GM12878 (cell line): ENCODE results near the gene CDON. TPM values are rescaled to one million over a fixed set of nuclear protein-coding genes. Genes with fewer than 3 reads are reported as not detected.

Experiments
- CEBPB ChIP-seq, 2 experiments: fragments of 150-350 bp in 1 of 2; IDR thresholded peaks; 2 replicates each; pipeline ENCODE4 v1.6.1; 2012 to 2014; ENCODE audit warnings: low read depth in 2 of 2, low read length in 2 of 2, borderline replicate concordance in 1 of 2, inconsistent platforms in 1 of 2
- CHD1 ChIP-seq: IDR thresholded peaks from 2 replicates; pipeline ENCODE4 v1.6.1; 2012; ENCODE audit warnings: low read depth, low read length, improper control_type of control experiment
- CREB1 ChIP-seq: IDR thresholded peaks from 2 replicates; pipeline ENCODE4 v1.6.1; 2012; ENCODE audit warnings: low read depth, mild to moderate bottlenecking, inconsistent platforms
- ESRRA ChIP-seq: IDR thresholded peaks from 2 replicates; pipeline ENCODE4 v1.6.1; 2012; ENCODE audit warnings: mild to moderate bottlenecking, low read length, improper control_type of control experiment
- GATAD2B ChIP-seq: fragments of 450-650 bp; conservative IDR thresholded peaks from 2 replicates; pipeline ENCODE4 v1.6.1; 2017; ENCODE audit warnings: low read depth, mild to moderate bottlenecking, moderate library complexity
- IKZF1 ChIP-seq: fragments of 450-650 bp; conservative IDR thresholded peaks from 2 replicates; pipeline ENCODE4 v1.6.1; 2017; ENCODE audit warnings: antibody characterized with exemption, mild to moderate bottlenecking
- KLF5 ChIP-seq: fragments of 450-650 bp; IDR thresholded peaks from 2 replicates; pipeline ENCODE4 v1.6.1; 2014; ENCODE audit warnings: mild to moderate bottlenecking; ENCODE audit not compliant: partially characterized antibody
- MEF2B ChIP-seq: fragments of 450-650 bp; IDR thresholded peaks from 2 replicates; pipeline ENCODE4 v1.6.1; 2018; ENCODE audit warnings: mild to moderate bottlenecking, moderate library complexity; ENCODE audit not compliant: partially characterized antibody, poor library complexity, severe bottlenecking
- MTA2 ChIP-seq: fragments of 450-650 bp; IDR thresholded peaks from 2 replicates; pipeline ENCODE4 v1.6.1; 2016; ENCODE audit warnings: low read depth, mild to moderate bottlenecking, moderate library complexity
- NFYB ChIP-seq: IDR thresholded peaks from 2 replicates; pipeline ENCODE4 v1.6.1; 2011; ENCODE audit warnings: low read depth, mild to moderate bottlenecking, low read length, improper control_type of control experiment, moderate library complexity; ENCODE audit not compliant: insufficient read depth
- NRF1 ChIP-seq: conservative IDR thresholded peaks from 2 replicates; pipeline ENCODE4 v1.6.1; 2011; ENCODE audit warnings: mild to moderate bottlenecking, low read depth, low read length, improper control_type of control experiment
- RAD21 ChIP-seq: IDR thresholded peaks from 2 replicates; pipeline ENCODE4 v1.6.1; 2011; ENCODE audit warnings: mild to moderate bottlenecking, low read depth, low read length, moderate library complexity; ENCODE audit not compliant: insufficient read depth
- SMAD1 ChIP-seq: fragments of 450-650 bp; IDR thresholded peaks from 2 replicates; pipeline ENCODE4 v1.6.1; 2018; ENCODE audit warnings: mild to moderate bottlenecking, low read depth; ENCODE audit not compliant: partially characterized antibody
- YBX1 ChIP-seq: fragments of 450-650 bp; IDR thresholded peaks from 2 replicates; pipeline ENCODE4 v1.6.1; 2016; ENCODE audit warnings: antibody characterized with exemption
- ZZZ3 ChIP-seq: IDR thresholded peaks from 2 replicates; pipeline ENCODE4 v1.6.1; 2011; ENCODE audit warnings: low read depth; ENCODE audit not compliant: control insufficient read depth, insufficient read length
- polyA plus RNA-seq, 11 experiments: library from polyadenylated mRNA; depleted of rRNA in 4 of 11; unstranded in 6 of 11; stranded (reverse) in 5 of 11; fragments of >200 nt; fragmentation: Nextera tagmentation in 4 of 11; fragmentation: Illumina TruSeq in 1 of 11; extraction: Ambion mirVana in 4 of 11; extraction: Trizol in 1 of 11; gene quantifications; 1 replicate in 1 of 11; 2 replicates in 10 of 11; pipeline versions ENCODE4 v1.2.1 to v1.2.3, GENCODE V29; 2011 to 2016; ENCODE audit warnings: inconsistent platforms in 2 of 11, missing spikeins in 2 of 11, low read depth in 1 of 11
- total RNA-seq, 4 experiments: library from RNA; depleted of rRNA in 3 of 4; stranded (reverse); fragments of >200 nt in 3 of 4; fragmentation: Illumina TruSeq in 1 of 4; extraction: Trizol in 1 of 4; gene quantifications; 2 replicates each; pipeline versions ENCODE4 v1.2.1 to v1.2.3, GENCODE V29; 2013 to 2021
- TF ChIP-seq, protein P1 (sequence below): fragments of 450-650 bp; IDR thresholded peaks from 2 replicates; pipeline ENCODE4 v1.6.1; 2017; ENCODE audit warnings: mild to moderate bottlenecking, moderate library complexity
- TF ChIP-seq, protein P2 (sequence below), 3 experiments: IDR thresholded peaks in 2 of 3; conservative IDR thresholded peaks in 1 of 3; 2 replicates each; pipeline ENCODE4 v1.5.1; 2011; ENCODE audit warnings: low read depth in 3 of 3, low read length in 3 of 3, mild to moderate bottlenecking in 3 of 3, control low read depth in 2 of 3, moderate library complexity in 2 of 3, inconsistent platforms in 1 of 3, mixed read lengths in 1 of 3; ENCODE audit not compliant: control insufficient read depth in 2 of 3, insufficient read depth in 1 of 3; ENCODE audit errors: extremely low read depth in 1 of 3
- TF ChIP-seq, protein P3 (sequence below): IDR thresholded peaks from 2 replicates; pipeline ENCODE4 v1.6.1; 2011; ENCODE audit warnings: borderline replicate concordance, low read depth, mild to moderate bottlenecking, moderate library complexity, low read length; ENCODE audit not compliant: insufficient read depth, poor library complexity, severe bottlenecking
- TF ChIP-seq, protein P4 (sequence below): fragments of 450-650 bp; conservative IDR thresholded peaks from 2 replicates; pipeline ENCODE4 v1.6.1; 2017; ENCODE audit warnings: mild to moderate bottlenecking, moderate library complexity

CDON gene
- total and polyA plus RNA-seq, 10 of the 15 experiments (the other 5 are each of a cell fraction or from before 2014, with no cell fraction given): 0.07 to 4.2 (median 0.36) TPM

DNA sequence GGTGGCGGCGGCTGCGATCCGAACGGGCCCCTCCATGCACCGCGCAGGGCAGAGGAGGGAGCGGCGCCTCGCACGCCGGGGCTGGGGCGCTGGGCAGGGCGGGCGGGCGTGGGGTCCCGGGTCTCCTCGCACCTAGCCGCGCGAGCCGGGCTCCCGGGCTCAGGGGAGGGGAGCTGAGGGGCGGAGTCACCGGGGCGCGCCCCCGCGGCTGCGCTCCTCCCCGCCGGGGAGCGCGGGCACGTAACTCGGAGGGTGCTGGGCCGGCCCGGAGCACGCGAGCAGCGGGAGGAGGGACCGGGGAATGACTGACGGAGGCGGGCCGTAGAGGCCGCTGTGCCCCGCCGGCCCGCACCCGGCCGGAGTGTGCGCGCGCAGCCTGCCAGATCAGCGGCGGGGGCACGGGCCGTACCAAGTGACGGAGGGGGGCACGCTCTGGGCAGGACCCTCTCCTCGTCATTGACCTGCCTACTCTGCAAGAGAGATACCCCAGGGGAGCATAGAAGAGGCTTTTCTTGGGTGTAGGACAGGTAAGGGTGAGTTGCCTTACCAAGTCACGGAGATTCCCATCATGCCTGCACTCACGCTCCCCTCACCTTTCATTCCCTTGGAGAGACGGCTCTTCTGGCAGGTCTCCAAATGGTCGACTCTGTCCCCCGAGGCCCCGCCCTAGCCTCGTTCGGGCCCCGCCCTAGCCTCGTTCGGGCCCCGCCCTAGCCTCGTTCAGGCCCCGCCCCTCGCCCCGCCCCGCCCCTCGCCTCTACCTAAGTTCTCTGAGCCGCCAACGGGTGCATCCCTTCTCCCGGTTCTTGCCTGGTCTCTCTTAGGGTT lies at the start of gene CDON (continued):
- TF ChIP-seq, protein P1, sequence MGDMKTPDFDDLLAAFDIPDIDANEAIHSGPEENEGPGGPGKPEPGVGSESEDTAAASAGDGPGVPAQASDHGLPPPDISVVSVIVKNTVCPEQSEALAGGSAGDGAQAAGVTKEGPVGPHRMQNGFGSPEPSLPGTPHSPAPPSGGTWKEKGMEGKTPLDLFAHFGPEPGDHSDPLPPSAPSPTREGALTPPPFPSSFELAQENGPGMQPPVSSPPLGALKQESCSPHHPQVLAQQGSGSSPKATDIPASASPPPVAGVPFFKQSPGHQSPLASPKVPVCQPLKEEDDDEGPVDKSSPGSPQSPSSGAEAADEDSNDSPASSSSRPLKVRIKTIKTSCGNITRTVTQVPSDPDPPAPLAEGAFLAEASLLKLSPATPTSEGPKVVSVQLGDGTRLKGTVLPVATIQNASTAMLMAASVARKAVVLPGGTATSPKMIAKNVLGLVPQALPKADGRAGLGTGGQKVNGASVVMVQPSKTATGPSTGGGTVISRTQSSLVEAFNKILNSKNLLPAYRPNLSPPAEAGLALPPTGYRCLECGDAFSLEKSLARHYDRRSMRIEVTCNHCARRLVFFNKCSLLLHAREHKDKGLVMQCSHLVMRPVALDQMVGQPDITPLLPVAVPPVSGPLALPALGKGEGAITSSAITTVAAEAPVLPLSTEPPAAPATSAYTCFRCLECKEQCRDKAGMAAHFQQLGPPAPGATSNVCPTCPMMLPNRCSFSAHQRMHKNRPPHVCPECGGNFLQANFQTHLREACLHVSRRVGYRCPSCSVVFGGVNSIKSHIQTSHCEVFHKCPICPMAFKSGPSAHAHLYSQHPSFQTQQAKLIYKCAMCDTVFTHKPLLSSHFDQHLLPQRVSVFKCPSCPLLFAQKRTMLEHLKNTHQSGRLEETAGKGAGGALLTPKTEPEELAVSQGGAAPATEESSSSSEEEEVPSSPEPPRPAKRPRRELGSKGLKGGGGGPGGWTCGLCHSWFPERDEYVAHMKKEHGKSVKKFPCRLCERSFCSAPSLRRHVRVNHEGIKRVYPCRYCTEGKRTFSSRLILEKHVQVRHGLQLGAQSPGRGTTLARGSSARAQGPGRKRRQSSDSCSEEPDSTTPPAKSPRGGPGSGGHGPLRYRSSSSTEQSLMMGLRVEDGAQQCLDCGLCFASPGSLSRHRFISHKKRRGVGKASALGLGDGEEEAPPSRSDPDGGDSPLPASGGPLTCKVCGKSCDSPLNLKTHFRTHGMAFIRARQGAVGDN: no peak
- TF ChIP-seq, protein P2, sequence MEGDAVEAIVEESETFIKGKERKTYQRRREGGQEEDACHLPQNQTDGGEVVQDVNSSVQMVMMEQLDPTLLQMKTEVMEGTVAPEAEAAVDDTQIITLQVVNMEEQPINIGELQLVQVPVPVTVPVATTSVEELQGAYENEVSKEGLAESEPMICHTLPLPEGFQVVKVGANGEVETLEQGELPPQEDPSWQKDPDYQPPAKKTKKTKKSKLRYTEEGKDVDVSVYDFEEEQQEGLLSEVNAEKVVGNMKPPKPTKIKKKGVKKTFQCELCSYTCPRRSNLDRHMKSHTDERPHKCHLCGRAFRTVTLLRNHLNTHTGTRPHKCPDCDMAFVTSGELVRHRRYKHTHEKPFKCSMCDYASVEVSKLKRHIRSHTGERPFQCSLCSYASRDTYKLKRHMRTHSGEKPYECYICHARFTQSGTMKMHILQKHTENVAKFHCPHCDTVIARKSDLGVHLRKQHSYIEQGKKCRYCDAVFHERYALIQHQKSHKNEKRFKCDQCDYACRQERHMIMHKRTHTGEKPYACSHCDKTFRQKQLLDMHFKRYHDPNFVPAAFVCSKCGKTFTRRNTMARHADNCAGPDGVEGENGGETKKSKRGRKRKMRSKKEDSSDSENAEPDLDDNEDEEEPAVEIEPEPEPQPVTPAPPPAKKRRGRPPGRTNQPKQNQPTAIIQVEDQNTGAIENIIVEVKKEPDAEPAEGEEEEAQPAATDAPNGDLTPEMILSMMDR (IDR thresholded peaks at IDR 0.05 in 2 of 3, conservative IDR thresholded peaks at IDR 0.05 in 1 of 3; ENCODE audit: control insufficient read depth in 2 of 3, extremely low read depth in 1 of 3, insufficient read depth in 1 of 3, low read depth in 3 of 3, low read length in 3 of 3): peak in 1 of 3 experiments; percentile 17; a peak in 1 of 6 replicates
- TF ChIP-seq ZZZ3 (no peak), YBX1 (no peak), MEF2B (no peak), GATAD2B (no peak; the same call in 1 of the 2 replicates), MTA2 (0 out of 2 replicates have a peak, but pooled peaks have one; percentile 14), CEBPB (IDR thresholded peaks at IDR 0.05; ENCODE audit: borderline replicate concordance in 1 of 2, low read depth in 2 of 2, low read length in 2 of 2) (no peak), NFYB (no peak), KLF5 (peak; percentile 99), CREB1 (no peak), SMAD1 (peak; percentile 90), CHD1 (peak; percentile 99), ESRRA (0 out of 2 replicates have a peak, but pooled peaks have one; percentile 23), RAD21 (no peak), NRF1 (peak; percentile 50), IKZF1 (peak; percentile 73)
- TF ChIP-seq, protein P3, sequence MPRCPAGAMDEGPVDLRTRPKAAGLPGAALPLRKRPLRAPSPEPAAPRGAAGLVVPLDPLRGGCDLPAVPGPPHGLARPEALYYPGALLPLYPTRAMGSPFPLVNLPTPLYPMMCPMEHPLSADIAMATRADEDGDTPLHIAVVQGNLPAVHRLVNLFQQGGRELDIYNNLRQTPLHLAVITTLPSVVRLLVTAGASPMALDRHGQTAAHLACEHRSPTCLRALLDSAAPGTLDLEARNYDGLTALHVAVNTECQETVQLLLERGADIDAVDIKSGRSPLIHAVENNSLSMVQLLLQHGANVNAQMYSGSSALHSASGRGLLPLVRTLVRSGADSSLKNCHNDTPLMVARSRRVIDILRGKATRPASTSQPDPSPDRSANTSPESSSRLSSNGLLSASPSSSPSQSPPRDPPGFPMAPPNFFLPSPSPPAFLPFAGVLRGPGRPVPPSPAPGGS: no peak
- TF ChIP-seq, protein P4, sequence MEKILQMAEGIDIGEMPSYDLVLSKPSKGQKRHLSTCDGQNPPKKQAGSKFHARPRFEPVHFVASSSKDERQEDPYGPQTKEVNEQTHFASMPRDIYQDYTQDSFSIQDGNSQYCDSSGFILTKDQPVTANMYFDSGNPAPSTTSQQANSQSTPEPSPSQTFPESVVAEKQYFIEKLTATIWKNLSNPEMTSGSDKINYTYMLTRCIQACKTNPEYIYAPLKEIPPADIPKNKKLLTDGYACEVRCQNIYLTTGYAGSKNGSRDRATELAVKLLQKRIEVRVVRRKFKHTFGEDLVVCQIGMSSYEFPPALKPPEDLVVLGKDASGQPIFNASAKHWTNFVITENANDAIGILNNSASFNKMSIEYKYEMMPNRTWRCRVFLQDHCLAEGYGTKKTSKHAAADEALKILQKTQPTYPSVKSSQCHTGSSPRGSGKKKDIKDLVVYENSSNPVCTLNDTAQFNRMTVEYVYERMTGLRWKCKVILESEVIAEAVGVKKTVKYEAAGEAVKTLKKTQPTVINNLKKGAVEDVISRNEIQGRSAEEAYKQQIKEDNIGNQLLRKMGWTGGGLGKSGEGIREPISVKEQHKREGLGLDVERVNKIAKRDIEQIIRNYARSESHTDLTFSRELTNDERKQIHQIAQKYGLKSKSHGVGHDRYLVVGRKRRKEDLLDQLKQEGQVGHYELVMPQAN: 0 out of 2 replicates have a peak, but pooled peaks have one; percentile 39
